Loucy (cell line): ENCODE results near the gene DNPEP.
"Not testable (repeated sequence)": the region's sequence is repeated elsewhere in the genome, so short reads cannot be mapped to it uniquely, and the experiment has no call there.

ENCODE experiments used
- EZH2phosphoT487 ChIP-seq: fragments of 200-600 bp; IDR thresholded peaks from 2 replicates; pipeline ENCODE4 v1.6.1; 2018; ENCODE audit warnings: antibody characterized with exemption, mild to moderate bottlenecking, moderate library complexity, borderline replicate concordance
- TF ChIP-seq, protein P1 (sequence below): fragments of 200-600 bp; sonication (generic); conservative IDR thresholded peaks from 2 replicates; pipeline ENCODE4 v1.5.1; 2014; ENCODE audit warnings: mild to moderate bottlenecking, antibody characterized with exemption, low read length

DNA sequence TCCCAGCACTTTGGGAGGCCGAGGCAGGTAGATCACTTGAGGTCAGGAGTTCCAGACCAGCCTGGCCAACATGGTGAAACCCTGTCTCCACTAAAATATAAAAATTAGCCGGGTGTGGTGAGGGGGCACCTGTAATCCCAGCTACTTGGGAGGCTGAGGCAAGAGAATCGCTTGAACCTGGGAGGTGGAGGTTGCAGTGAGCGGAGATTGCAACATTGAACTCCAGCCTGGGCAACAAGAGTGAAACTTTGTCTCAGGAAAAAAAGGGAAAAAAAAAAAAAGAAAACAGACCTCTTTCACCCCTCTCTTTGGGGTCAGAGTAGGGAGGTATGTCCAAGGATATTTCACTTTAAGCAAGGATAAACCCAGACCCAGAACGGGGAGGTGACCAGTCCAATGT is 19.6 kb upstream of the DNPEP start:
- TF ChIP-seq, protein P1, sequence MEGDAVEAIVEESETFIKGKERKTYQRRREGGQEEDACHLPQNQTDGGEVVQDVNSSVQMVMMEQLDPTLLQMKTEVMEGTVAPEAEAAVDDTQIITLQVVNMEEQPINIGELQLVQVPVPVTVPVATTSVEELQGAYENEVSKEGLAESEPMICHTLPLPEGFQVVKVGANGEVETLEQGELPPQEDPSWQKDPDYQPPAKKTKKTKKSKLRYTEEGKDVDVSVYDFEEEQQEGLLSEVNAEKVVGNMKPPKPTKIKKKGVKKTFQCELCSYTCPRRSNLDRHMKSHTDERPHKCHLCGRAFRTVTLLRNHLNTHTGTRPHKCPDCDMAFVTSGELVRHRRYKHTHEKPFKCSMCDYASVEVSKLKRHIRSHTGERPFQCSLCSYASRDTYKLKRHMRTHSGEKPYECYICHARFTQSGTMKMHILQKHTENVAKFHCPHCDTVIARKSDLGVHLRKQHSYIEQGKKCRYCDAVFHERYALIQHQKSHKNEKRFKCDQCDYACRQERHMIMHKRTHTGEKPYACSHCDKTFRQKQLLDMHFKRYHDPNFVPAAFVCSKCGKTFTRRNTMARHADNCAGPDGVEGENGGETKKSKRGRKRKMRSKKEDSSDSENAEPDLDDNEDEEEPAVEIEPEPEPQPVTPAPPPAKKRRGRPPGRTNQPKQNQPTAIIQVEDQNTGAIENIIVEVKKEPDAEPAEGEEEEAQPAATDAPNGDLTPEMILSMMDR = not testable (repeated sequence)
- not testable (repeated sequence) for TF ChIP-seq EZH2phosphoT487
